Transverse colon (tissue), 3 donors: ENCODE data around the gene L3MBTL4.

Experiments
- POLR2A ChIP-seq: fragments of 450-650 bp; IDR thresholded peaks from one replicate; pipeline ENCODE4 v1.6.1; 2016; ENCODE audit warnings: antibody characterized with exemption, mild to moderate bottlenecking, moderate library complexity
- POLR2AphosphoS5 ChIP-seq, 3 donors: sonication (generic); formaldehyde crosslinking; IDR thresholded peaks; one replicate each; pipeline ENCODE4 v1.6.1; 2016; ENCODE audit warnings: antibody characterized with exemption in 3 of 3

DNA sequence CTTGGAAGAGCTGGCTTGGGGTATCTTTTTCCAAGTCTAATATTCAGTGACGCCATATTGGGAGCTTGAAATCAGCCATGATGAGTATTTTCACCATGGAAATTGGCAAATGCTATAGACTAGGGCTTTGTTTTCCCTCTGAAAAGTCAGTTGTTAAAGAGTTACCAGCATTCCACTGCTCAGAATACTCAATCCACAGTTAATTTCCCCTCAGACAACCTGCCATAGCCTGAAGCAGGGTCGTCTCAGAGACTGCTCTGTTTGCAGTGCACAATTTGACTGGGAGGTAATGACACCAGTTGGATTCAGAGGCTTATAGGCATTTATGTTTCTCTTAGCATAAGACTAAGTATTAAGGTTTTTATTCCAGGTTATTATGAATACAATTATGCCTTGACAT is 483.9 kb downstream of the L3MBTL4 start:
- TF ChIP-seq POLR2AphosphoS5 (IDR thresholded peaks at IDR 0.05) (no peak), POLR2A (no peak)
